Neural crest cell (in vitro differentiated cells): Measurements from ENCODE around the gene PHF19. TPM values are rescaled to one million over a fixed set of nuclear protein-coding genes. Genes with fewer than 3 reads are reported as not detected.

Source experiments
- DNase-seq: peaks from one replicate; pipeline ENCODE4 v3.0.0; 2021; ENCODE audit warnings: low read depth, mixed read lengths, low spot score
- H3K27ac Mint-ChIP-seq: one replicate; pipeline ENCODE4 v1.8.0; 2021; ENCODE audit warnings: mild to moderate bottlenecking, mixed read lengths; ENCODE audit not compliant: unreplicated experiment
- H3K27me3 Mint-ChIP-seq: 2 replicates; pipeline ENCODE4 v1.8.0; 2021; ENCODE audit warnings: low read depth, mild to moderate bottlenecking, mixed read lengths
- H3K36me3 Mint-ChIP-seq: 2 replicates; pipeline ENCODE4 v1.8.0; 2021; ENCODE audit warnings: low read depth, mild to moderate bottlenecking, mixed read lengths
- H3K4me1 Mint-ChIP-seq: 2 replicates; pipeline ENCODE4 v1.8.0; 2021; ENCODE audit warnings: mixed read lengths
- H3K4me3 Mint-ChIP-seq: one replicate; pipeline ENCODE4 v1.8.0; 2021; ENCODE audit warnings: mild to moderate bottlenecking, mixed read lengths
- H3K9me3 Mint-ChIP-seq: 2 replicates; pipeline ENCODE4 v1.8.0; 2021; ENCODE audit warnings: mixed read lengths
- CTCF ChIP-seq: fragments of 200-600 bp; sonication (generic); conservative IDR thresholded peaks from 2 replicates; pipeline ENCODE4 v1.5.0; 2021; ENCODE audit warnings: antibody characterized with exemption, mild to moderate bottlenecking
- total RNA-seq: library from RNA; stranded (reverse); gene quantifications from 2 replicates; pipeline ENCODE4 v1.2.1, GENCODE V29; 2021

PHF19 gene
- total RNA-seq, 1 donor from 2014 or later, result 110 TPM

- Mint-ChIP-seq H3K4me3 (peak overlapping the region; percentile 99), H3K4me1 (peaks cover 42% of the 10 kb centered on the region), H3K27ac (peak overlapping the region; percentile 98), H3K9me3 (peaks cover 2% of the 10 kb centered on the region), H3K36me3 (peaks cover 27% of the 10 kb centered on the region), H3K27me3 (no peaks in the 10 kb centered on the region)
- no peak for TF ChIP-seq CTCF
- no peak for DNase-seq
Measured at GRCh38 chr9:120841930-120842684, 34.9 kb downstream of the PHF19 start.

GRCh38 chr9:120839146-120839545, 37.8 kb downstream of the PHF19 start:
- no peak for DNase-seq
- Mint-ChIP-seq H3K4me3 (peak overlapping the region; percentile 28), H3K9me3 (peaks cover 2% of the 10 kb centered on the region), H3K4me1 (peaks cover 38% of the 10 kb centered on the region), H3K27me3 (no peaks in the 10 kb centered on the region), H3K36me3 (peaks cover 30% of the 10 kb centered on the region), H3K27ac (peak overlapping the region; percentile 6)
- no peak for TF ChIP-seq CTCF

- Mint-ChIP-seq H3K4me1 (peaks cover 36% of the 10 kb centered on the region), H3K36me3 (peaks cover 31% of the 10 kb centered on the region), H3K27me3 (no peaks in the 10 kb centered on the region), H3K4me3 (no peak overlapping the region), H3K9me3 (peaks cover 2% of the 10 kb centered on the region), H3K27ac (no peak overlapping the region)
- no peak for TF ChIP-seq CTCF
- no peak for DNase-seq
Measured at GRCh38 chr9:120837921-120838320, 39.1 kb downstream of the PHF19 start.

GRCh38 chr9:120833325-120833724, 43.7 kb downstream of the PHF19 start:
- Mint-ChIP-seq H3K36me3 (peaks cover 31% of the 10 kb centered on the region), H3K4me3 (no peak overlapping the region)

GRCh38 chr9:120832807-120833206, 44.2 kb downstream of the PHF19 start:
- H3K9me3 Mint-ChIP-seq, result no peaks in the 10 kb centered on the region
- H3K4me3 Mint-ChIP-seq, result no peak overlapping the region
- peaks cover 31% of the 10 kb centered on the region for H3K36me3 Mint-ChIP-seq
- TF ChIP-seq CTCF, result no peak
- H3K4me1 Mint-ChIP-seq, result peaks cover 2% of the 10 kb centered on the region
- no peak overlapping the region for H3K27ac Mint-ChIP-seq
- DNase-seq, result no peak
- H3K27me3 Mint-ChIP-seq, result no peaks in the 10 kb centered on the region

More at GRCh38 chr9:120833325-120833724, 43.7 kb downstream of the PHF19 start:
- no peak for TF ChIP-seq CTCF
- Mint-ChIP-seq H3K4me1 (peaks cover 7% of the 10 kb centered on the region), H3K27me3 (no peaks in the 10 kb centered on the region), H3K27ac (no peak overlapping the region), H3K9me3 (no peaks in the 10 kb centered on the region)
- no peak for DNase-seq
